Measurements from ENCODE around the gene VSX2.

VSX2 gene

DNA sequence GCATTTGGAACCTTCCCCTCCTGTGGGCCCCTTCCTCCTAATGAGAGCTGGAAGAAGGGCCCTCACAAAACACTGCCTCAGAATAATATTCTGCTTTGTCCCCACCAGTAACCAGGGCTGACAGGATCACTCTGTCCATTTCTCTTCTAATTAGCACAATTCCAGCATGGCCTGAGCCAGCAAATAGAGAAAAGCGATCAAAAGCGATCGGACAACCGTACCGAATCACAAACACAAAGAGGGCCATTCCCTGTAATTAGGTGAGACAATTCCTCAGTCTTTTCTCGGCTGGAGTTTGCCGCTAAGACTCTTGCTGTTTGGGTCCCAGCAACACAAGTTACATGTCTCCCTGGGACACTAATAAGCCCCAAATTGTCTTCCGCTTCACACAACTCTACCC lies 35.6 kb upstream of the VSX2 start:
- DNase-seq (ENCODE audit: low read depth) = no peak
- no peak overlapping the region for H3K4me3 ChIP-seq (ENCODE audit: low read depth, low read length)
- TF ChIP-seq, protein P1, sequence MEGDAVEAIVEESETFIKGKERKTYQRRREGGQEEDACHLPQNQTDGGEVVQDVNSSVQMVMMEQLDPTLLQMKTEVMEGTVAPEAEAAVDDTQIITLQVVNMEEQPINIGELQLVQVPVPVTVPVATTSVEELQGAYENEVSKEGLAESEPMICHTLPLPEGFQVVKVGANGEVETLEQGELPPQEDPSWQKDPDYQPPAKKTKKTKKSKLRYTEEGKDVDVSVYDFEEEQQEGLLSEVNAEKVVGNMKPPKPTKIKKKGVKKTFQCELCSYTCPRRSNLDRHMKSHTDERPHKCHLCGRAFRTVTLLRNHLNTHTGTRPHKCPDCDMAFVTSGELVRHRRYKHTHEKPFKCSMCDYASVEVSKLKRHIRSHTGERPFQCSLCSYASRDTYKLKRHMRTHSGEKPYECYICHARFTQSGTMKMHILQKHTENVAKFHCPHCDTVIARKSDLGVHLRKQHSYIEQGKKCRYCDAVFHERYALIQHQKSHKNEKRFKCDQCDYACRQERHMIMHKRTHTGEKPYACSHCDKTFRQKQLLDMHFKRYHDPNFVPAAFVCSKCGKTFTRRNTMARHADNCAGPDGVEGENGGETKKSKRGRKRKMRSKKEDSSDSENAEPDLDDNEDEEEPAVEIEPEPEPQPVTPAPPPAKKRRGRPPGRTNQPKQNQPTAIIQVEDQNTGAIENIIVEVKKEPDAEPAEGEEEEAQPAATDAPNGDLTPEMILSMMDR (IDR thresholded peaks at IDR 0.05; ENCODE audit: insufficient read depth, low read depth, low read length, missing control alignments) = no peak

DNA sequence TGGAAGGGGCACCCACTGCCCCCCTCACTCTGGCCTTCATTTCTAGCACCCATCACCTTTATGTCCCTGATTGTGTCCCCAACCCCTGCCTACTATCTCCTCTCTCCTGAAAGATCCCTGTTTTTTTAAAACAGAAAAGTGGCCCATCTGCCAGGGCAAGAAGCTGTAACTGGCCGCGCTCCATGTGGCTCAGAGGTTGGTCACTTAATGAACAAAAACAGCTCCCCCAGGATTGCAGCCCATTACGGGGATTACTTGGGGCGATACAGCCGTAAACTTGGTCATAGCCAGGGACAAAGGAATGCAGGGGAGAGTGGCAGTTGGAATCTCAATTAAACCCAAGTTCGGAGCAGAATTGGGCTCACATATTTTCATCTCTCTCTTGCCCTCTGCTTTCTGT lies 34.8 kb upstream of the VSX2 start:
- DNase-seq (ENCODE audit: low read depth) = no peak
- no peak overlapping the region for H3K4me3 ChIP-seq (ENCODE audit: low read depth, low read length)
- TF ChIP-seq, protein P1 (IDR thresholded peaks at IDR 0.05; ENCODE audit: insufficient read depth, low read depth, low read length, missing control alignments) = no peak

DNA sequence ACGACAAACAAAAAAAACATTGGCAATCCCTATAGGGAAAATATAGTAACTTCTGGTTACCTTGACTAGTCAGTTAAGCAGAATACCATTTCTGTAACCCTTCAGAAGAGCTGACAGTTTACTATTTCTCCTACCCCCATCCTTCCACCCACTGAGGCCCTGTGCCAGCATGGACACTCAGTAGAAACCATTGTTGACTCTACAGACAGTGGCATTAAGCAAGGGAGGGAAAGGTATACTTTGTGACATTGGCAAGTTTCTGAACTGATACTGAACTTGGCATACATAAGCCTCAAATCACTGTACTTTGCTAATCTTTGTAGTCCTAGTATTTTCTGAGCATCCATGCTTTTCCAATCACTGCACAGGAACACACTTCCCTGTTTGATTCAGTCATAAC lies 33.4 kb upstream of the VSX2 start:
- TF ChIP-seq, protein P1 (IDR thresholded peaks at IDR 0.05; ENCODE audit: insufficient read depth, low read depth, low read length, missing control alignments) = no peak
- no peak overlapping the region for H3K4me3 ChIP-seq (ENCODE audit: low read depth, low read length)
- DNase-seq (ENCODE audit: low read depth) = no peak

DNA sequence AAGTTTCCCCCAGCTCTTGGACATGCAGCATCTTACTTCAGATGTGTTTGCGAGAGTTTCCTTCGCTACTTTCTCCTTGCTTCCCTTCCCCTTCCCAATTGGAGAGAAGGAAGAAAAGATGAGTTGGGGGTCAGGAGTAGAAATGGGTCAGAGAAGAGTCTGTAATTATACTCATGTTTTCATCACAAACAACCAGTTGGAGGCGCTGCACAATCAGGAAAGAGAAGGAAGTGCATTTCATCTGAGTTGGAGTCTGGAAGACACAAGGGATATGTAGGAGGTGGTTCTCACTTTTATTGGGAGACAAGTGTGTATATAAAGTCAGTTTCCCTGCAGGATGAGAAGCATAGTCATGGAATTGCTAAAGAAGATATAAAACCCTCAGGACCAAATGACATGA lies 31.3 kb upstream of the VSX2 start:
- TF ChIP-seq, protein P1 (IDR thresholded peaks at IDR 0.05; ENCODE audit: insufficient read depth, low read depth, low read length, missing control alignments) = peak; percentile 11
- no peak overlapping the region for H3K4me3 ChIP-seq (ENCODE audit: low read depth, low read length)
- DNase-seq (ENCODE audit: low read depth) = no peak

DNA sequence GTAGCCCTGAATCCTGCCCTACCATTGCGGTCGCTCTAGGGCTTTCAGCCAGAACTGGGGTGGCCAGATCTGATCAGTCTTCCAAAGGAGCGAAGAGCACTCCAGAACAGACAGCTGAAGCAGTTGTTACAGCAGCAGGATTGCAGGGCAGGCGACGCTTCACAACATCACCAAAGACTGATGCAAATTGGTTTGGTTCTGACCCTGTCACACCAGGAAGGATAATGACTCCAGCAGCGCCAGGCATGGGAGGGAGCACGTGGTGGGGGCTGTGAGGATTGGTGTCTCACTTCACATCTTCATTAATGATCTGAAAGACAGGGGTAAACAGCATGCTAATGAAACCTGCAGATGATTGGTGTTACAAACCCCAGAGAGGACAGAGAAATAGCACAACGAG lies 30.6 kb upstream of the VSX2 start:
- no peak for DNase-seq (ENCODE audit: low read depth)
- TF ChIP-seq, protein P1 (IDR thresholded peaks at IDR 0.05; ENCODE audit: insufficient read depth, low read depth, low read length, missing control alignments) = no peak
- no peak overlapping the region for H3K4me3 ChIP-seq (ENCODE audit: low read depth, low read length)

DNA sequence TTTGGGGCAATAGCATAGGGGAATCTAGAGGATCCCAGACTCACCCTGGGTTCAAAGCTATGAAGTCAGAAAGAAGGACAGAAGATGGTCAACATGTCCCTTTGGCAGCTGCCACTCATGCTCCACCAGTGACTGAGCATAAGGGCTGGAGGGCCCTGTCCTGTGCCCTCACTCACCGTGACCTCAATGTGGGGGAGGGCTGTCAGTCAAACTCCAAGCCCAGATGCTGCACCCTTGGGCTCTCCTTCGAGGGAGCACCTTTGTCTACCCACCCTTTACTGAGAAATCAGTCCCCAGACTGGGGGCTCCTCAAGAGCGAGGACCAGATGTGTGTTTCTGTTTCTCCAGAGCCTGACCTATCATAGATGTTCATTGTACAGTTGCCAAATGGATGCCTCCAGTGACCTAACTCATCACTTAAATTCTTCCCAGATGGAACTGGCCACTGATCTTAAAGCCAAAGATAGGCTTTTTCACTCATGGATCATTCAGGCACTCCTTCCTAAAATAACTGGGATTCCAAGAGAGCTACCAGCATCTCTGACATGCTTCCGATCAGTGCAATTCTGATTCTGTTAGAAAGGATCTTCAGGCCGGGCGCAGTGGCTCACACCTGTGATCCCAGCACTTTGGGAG lies 27.2 kb upstream of the VSX2 start:
- no peak overlapping the region for H3K4me3 ChIP-seq (ENCODE audit: low read depth, low read length)
- TF ChIP-seq, protein P1 (IDR thresholded peaks at IDR 0.05; ENCODE audit: insufficient read depth, low read depth, low read length, missing control alignments) = no peak
- no peak for DNase-seq (ENCODE audit: low read depth)

All from GM12865 (cell line).